ENCODE results near the gene AQP7.
"Not testable (repeated sequence)": the region's sequence is repeated elsewhere in the genome, so short reads cannot be mapped to it uniquely, and the experiment has no call there.

AQP7 gene

DNA sequence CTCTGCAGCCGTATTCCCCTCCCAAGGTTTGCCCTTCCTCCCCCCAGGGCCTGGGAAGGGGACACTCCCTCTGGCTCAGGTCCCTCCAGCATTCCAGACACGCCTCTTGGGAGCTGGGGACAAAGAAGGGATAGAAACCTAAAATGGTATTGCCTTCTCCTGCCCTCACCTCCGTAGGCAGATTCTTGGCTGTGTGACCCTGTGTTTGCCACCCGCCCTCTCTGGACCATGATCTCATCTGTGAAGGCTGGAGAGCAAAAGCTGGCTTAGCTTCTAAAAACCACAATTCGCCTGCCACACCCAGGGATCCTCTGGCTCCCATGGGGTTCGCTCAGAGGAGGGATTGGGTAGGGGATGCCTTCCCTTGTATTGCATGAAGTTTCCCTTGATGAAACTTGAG, 37.4 kb upstream of the AQP7 start:
- no peak overlapping the region for H3K4me3 Mint-ChIP-seq

DNA sequence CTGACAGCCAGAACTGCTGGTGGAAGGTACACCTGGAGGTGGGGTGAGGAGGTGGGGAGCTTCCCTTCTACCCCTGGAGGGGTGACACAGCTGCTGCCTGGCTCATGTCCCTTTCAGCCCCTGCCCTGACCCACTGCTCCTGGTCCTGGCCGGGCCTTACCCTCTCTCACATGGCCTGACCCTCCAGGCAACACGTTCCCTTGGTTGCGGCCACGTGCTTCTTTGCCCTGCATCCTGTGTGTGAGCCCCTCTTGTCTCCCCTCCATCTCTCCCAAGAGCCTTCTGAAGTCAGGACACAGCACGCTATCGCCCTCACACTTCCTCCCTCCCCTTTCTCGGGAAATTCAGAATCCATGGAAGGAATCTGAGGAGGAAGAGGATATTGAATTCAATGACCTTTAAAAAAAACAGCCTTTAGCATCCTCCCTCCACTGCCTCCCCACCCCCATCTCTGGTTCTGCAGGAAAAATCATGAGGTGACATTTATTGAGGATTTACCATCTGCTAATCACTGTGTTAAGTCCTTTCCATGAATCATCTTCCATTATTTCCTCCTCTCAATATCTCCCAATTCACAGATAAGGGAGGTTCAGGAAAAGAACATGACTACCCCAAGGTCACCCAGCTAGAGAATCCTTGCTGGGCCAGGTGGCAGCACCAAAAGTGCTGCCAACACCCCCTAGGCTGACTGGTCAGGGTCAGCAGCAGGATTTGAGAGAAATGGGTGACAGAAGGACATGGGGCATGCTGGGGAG, 36.7 kb upstream of the AQP7 start:
- DNase-seq (ENCODE audit: low spot score): no peak
- no peak overlapping the region for H3K27ac Mint-ChIP-seq
- no peak overlapping the region for H3K4me3 Mint-ChIP-seq
- H3K27me3 Mint-ChIP-seq (ENCODE audit: low read depth): no peaks in the 10 kb centered on the region
- H3K9me3 Mint-ChIP-seq: no peaks in the 10 kb centered on the region
- H3K4me1 Mint-ChIP-seq (ENCODE audit: low read depth): peaks cover 21% of the 10 kb centered on the region
- peaks cover 21% of the 10 kb centered on the region for H3K36me3 Mint-ChIP-seq (ENCODE audit: low read depth)

More for the DNA sequence above, 37.4 kb upstream of the AQP7 start:
- Mint-ChIP-seq H3K4me1 (ENCODE audit: low read depth) (peaks cover 22% of the 10 kb centered on the region), H3K27me3 (ENCODE audit: low read depth) (no peaks in the 10 kb centered on the region), H3K9me3 (no peaks in the 10 kb centered on the region), H3K36me3 (ENCODE audit: low read depth) (peaks cover 23% of the 10 kb centered on the region), H3K27ac (no peak overlapping the region)
- no peak for DNase-seq (ENCODE audit: low spot score)

DNA sequence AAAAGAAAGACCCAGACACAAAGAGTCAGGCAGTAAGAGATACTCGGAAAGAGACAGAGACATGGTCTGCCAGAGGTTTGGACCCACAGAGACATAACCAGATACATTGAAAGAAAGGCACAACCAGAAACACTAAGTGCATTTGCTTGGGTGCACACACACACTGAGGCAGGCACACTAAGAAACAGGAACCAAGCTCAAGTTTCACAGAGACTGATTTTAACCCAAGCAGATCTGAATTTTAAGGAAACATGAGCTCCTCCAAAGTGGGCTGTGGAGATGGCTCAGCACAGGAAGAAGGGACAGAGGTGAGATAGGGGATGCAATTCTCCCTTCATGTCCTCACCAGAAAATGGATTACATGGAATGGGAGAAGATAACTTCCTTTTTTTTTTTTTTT, 35.5 kb upstream of the AQP7 start:
- DNase-seq (ENCODE audit: low spot score): no peak
- no peak overlapping the region for H3K4me3 Mint-ChIP-seq
- peaks cover 16% of the 10 kb centered on the region for H3K36me3 Mint-ChIP-seq (ENCODE audit: low read depth)
- no peaks in the 10 kb centered on the region for H3K9me3 Mint-ChIP-seq
- H3K4me1 Mint-ChIP-seq (ENCODE audit: low read depth): peaks cover 22% of the 10 kb centered on the region
- H3K27me3 Mint-ChIP-seq (ENCODE audit: low read depth): no peaks in the 10 kb centered on the region
- peak overlapping the region; percentile 11 for H3K27ac Mint-ChIP-seq

DNA sequence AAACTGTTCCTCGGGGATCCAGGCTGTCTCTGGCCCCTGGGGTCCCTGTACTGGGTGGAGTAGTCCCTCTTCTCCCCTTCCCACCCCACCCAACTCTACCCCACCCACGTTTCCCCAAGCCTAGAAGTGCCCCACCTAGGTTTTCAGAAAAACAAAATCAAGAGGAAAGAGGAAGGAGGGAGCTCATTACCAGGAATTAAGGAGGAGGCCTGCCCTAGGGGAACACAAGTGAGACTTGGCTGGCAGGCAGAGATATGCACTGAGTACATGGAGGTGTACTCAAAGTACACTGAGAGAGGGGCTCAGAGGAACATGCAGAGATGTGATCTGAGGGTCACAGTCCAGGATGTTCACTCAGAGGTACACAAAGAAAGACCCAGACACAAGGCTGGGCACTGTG, 34.8 kb upstream of the AQP7 start:
- Mint-ChIP-seq H3K27me3 (ENCODE audit: low read depth) (no peaks in the 10 kb centered on the region), H3K4me1 (ENCODE audit: low read depth) (peaks cover 22% of the 10 kb centered on the region), H3K9me3 (no peaks in the 10 kb centered on the region), H3K4me3 (peak overlapping the region; percentile 22), H3K27ac (no peak overlapping the region), H3K36me3 (ENCODE audit: low read depth) (peaks cover 14% of the 10 kb centered on the region)
- DNase-seq (ENCODE audit: low spot score): no peak

DNA sequence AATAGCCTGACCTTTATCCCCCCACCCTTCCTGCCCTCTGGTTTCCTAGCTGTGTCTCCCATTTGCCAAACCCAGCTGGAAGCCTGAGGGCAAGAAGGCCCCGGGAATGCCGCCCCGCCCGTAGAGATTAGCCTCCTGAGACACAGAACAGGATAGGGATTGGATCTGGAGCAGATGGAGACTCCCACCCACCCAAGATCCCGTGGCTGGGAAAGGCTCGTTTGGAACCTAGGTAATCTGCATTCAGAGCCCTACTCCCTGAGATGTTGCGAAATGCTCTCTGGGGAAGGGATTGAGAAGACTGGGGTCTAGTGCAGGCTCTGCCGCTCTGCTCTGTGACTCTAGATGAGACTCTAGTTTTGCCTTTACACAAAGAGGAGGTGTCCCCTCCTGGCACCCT, 34.1 kb upstream of the AQP7 start:
- Mint-ChIP-seq H3K4me3 (no peak overlapping the region), H3K9me3 (no peaks in the 10 kb centered on the region), H3K27me3 (ENCODE audit: low read depth) (no peaks in the 10 kb centered on the region), H3K36me3 (ENCODE audit: low read depth) (peaks cover 9% of the 10 kb centered on the region), H3K4me1 (ENCODE audit: low read depth) (peaks cover 23% of the 10 kb centered on the region), H3K27ac (no peak overlapping the region)
- DNase-seq (ENCODE audit: low spot score): no peak

DNA sequence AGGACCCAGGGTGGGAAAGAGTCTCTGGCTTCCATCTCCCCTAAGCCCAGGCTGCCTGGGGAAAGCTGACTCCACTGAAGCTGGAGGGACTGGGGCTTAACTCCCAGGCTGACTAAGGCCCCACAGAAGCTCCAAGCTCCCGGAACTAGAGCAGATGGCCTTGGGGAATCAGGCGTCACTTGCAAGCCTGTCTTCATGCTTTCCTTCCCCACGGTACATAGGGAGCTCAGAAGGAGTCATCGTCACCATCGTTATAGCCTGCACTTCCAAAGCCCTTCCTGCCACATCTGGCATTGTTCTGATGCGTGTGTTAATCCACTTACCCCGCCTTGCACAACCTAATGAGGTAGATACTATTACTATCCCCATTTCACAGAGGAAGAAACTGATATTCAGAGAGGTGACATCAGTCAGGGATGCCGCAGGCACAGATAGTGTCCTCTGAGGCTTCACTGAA, 33.5 kb upstream of the AQP7 start:
- H3K27ac Mint-ChIP-seq: no peak overlapping the region
- H3K9me3 Mint-ChIP-seq: no peaks in the 10 kb centered on the region
- H3K4me3 Mint-ChIP-seq: no peak overlapping the region
- H3K27me3 Mint-ChIP-seq (ENCODE audit: low read depth): no peaks in the 10 kb centered on the region
- DNase-seq (ENCODE audit: low spot score): no peak
- peaks cover 6% of the 10 kb centered on the region for H3K36me3 Mint-ChIP-seq (ENCODE audit: low read depth)
- peaks cover 21% of the 10 kb centered on the region for H3K4me1 Mint-ChIP-seq (ENCODE audit: low read depth)

DNA sequence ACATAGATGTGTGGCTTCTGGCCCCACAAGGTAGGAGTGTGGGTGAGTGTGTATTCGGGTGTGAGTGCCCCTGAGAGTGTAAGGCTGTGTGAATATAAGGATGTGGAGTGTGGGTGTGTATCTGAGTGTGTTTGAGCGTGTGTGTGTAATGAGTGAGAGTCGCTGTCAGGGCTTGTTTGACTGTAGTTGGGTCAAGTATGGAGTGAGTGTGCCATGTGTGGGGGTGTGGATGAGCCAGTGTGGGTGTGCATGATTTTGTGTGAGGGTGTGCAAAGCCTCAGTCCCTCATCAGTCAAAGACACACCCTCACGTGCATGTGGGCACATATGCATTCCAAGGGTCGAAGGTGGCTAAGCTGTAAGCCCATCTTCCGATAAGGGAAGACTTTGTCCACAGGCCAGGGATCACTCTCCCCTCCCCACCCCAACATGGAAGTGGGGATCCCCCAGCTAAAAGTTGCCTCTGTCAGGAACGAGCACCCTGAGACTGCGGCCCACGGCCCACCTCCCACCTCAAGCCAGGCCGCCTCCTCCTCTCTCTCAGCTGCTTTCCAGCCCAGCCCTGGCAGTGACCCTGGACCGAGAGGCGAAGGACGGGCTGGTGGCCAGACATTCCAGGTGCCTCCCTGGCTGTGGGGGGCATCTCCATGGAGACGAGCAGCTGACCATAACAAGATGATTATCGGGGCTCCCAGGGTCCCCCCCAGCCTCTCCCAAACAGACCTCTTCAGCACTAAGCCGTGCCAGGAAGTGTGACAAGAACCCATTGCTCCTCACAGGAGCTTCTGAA, 32.1 kb upstream of the AQP7 start:
- H3K4me3 Mint-ChIP-seq: no peak overlapping the region
- no peaks in the 10 kb centered on the region for H3K9me3 Mint-ChIP-seq
- DNase-seq (ENCODE audit: low spot score): no peak
- H3K36me3 Mint-ChIP-seq (ENCODE audit: low read depth): no peaks in the 10 kb centered on the region
- H3K27ac Mint-ChIP-seq: peak overlapping the region; percentile 6
- H3K27me3 Mint-ChIP-seq (ENCODE audit: low read depth): no peaks in the 10 kb centered on the region
- H3K4me1 Mint-ChIP-seq (ENCODE audit: low read depth): peaks cover 18% of the 10 kb centered on the region

DNA sequence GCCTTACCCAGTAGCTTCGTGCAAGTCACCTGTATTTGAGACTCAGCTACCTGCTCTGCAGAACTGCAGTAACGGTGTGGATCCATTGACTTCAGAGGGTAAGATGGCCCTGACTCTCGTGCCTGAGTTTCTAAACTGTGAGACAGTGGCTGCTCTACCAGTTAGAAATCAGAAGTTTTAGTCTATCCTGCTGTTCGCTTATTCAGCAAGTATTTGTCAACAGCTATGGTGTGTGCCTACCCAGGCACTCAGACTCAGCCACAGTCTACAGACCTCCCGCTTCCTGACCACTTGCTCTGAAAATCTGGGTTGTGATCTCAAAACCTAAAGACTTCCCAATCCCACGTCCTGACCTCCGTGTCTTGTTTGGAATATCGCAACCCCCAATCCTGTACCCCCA, 31.5 kb upstream of the AQP7 start:
- Mint-ChIP-seq H3K4me3 (no peak overlapping the region), H3K4me1 (ENCODE audit: low read depth) (peaks cover 18% of the 10 kb centered on the region), H3K27me3 (ENCODE audit: low read depth) (no peaks in the 10 kb centered on the region), H3K9me3 (no peaks in the 10 kb centered on the region), H3K27ac (no peak overlapping the region), H3K36me3 (ENCODE audit: low read depth) (no peaks in the 10 kb centered on the region)
- DNase-seq (ENCODE audit: low spot score): no peak

DNA sequence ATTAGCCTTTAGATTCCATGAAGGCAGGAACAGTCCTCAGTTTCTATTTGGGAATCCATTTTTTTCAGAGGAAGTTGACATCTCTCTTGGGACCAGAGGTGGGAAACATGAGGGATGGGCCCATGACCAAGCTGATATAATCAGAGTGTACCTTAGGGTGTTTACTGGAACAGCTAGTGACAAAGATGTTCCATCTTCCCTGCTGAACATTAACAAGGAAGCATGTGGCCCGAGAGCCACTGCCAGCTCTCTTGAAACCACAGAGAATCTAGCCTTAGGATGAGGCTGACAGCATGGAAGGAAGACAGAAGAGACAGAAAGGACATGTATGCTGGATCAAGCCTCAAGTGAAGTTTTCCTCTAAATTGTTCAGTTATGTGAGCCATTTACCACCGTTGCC, 29.1 kb upstream of the AQP7 start:
- Mint-ChIP-seq H3K27ac (peak overlapping the region; percentile 56), H3K36me3 (ENCODE audit: low read depth) (no peaks in the 10 kb centered on the region), H3K9me3 (no peaks in the 10 kb centered on the region), H3K4me3 (no peak overlapping the region), H3K27me3 (ENCODE audit: low read depth) (no peaks in the 10 kb centered on the region), H3K4me1 (ENCODE audit: low read depth) (peaks cover 8% of the 10 kb centered on the region)
- DNase-seq (ENCODE audit: low spot score): no peak

DNA sequence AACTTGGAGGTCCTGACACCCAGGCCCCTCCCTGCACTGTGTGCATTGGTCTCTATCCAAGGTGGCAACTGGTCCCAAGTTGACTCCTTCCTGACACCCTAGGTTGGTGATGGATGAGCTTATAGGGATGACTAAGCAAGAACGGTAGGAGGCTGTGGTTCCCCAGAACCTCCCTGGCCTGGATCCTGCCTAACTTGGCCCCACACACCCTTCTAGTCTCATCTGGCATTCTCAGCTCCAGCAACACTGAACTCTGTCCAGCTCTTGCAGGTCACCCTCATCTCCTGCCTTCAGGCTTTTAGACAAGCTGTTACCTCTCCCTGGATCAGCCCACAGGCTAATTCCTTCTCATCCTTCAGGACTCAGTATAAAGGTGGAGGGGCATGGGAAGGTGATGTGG, 28.6 kb upstream of the AQP7 start:
- peaks cover 6% of the 10 kb centered on the region for H3K4me1 Mint-ChIP-seq (ENCODE audit: low read depth)

DNA sequence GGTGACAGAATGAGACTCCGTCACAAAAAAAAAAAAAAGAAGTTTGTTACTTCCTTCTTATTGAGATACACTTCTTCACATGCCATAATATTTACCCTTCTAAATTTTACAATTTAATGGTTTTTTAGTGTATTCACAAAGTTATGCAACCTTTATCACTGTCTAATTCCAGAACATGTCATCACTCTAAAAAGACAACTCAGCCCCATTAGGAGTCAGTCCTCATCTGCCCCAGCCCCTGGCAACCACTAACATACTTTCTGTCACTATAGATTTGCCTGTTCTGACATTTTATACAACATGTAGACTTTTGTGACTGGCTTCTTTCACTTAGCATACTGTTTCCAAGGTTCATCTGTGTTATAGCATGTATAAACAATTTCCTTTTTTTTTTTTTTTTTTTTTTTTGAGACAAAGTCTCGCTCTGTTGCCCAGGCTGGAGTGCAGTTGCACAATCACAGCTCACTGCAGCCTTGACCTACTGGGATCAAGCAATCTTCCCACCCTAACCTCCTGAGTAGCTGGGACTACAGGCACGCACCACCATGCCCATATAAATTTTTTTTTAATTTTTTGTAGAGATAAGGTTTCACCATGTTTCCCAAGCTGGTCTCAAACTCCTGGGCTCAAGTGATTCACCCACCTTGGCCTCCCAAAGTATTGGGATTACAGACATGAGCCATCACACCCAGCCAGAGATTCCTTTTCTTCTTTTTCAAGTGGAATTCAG, 27.1 kb upstream of the AQP7 start:
- DNase-seq (ENCODE audit: low spot score): no peak
- no peaks in the 10 kb centered on the region for H3K9me3 Mint-ChIP-seq
- no peak overlapping the region for H3K4me3 Mint-ChIP-seq
- no peak overlapping the region for H3K27ac Mint-ChIP-seq
- peaks cover 5% of the 10 kb centered on the region for H3K4me1 Mint-ChIP-seq (ENCODE audit: low read depth)
- no peaks in the 10 kb centered on the region for H3K36me3 Mint-ChIP-seq (ENCODE audit: low read depth)
- no peaks in the 10 kb centered on the region for H3K27me3 Mint-ChIP-seq (ENCODE audit: low read depth)

More for the DNA sequence above, 28.6 kb upstream of the AQP7 start:
- no peaks in the 10 kb centered on the region for H3K9me3 Mint-ChIP-seq
- no peak overlapping the region for H3K27ac Mint-ChIP-seq
- H3K27me3 Mint-ChIP-seq (ENCODE audit: low read depth): no peaks in the 10 kb centered on the region
- no peak for DNase-seq (ENCODE audit: low spot score)
- H3K4me3 Mint-ChIP-seq: no peak overlapping the region
- H3K36me3 Mint-ChIP-seq (ENCODE audit: low read depth): no peaks in the 10 kb centered on the region

DNA sequence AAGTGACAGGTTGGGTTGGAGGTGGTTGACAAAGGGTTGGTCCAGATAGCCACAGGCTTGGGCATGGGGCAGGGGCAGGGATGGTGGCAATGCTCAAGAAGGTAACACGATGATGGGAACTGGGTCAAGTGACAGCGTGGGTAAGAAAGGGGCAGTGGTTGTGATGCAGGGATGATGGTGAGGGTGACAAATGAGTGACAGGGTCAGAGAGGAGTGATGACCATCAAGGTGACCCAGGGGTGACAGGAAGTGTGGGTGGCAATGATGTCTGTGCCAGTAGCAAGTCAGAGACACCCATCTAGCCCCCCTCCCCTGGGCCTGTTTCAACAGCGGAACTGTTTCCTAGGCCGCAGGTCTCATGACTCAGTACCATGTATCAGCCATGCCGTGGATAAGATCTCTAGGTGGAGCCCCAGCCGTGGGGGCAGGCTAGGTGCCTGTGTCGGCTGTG, 24.5 kb upstream of the AQP7 start:
- Mint-ChIP-seq H3K27me3 (ENCODE audit: low read depth) (no peaks in the 10 kb centered on the region), H3K9me3 (no peaks in the 10 kb centered on the region), H3K27ac (no peak overlapping the region), H3K4me1 (ENCODE audit: low read depth) (peaks cover 2% of the 10 kb centered on the region), H3K36me3 (ENCODE audit: low read depth) (no peaks in the 10 kb centered on the region), H3K4me3 (no peak overlapping the region)
- no peak for DNase-seq (ENCODE audit: low spot score)

DNA sequence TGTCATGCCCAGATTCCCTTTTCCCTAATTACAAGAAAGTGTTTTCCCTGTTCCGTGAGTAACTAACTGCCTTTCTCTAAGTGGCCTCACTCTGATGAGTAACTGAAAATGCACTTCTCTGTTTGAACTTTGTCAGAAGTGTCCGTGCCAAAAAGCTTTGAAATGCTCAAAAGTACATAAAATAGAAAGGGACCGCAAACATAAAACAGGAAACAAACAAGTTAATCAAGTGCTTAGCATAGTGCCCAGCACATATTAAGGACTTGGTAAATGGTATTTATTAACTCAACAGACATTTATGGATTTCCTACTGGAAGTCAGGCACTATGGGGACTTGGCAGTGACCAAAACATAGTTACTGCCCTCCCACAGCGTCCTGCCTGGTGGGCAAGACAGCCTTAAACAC, 22.8 kb upstream of the AQP7 start:
- no peak for DNase-seq (ENCODE audit: low spot score)
- Mint-ChIP-seq H3K4me1 (ENCODE audit: low read depth) (no peaks in the 10 kb centered on the region), H3K27me3 (ENCODE audit: low read depth) (peaks cover 2% of the 10 kb centered on the region), H3K4me3 (no peak overlapping the region), H3K36me3 (ENCODE audit: low read depth) (no peaks in the 10 kb centered on the region), H3K27ac (no peak overlapping the region), H3K9me3 (no peaks in the 10 kb centered on the region)

DNA sequence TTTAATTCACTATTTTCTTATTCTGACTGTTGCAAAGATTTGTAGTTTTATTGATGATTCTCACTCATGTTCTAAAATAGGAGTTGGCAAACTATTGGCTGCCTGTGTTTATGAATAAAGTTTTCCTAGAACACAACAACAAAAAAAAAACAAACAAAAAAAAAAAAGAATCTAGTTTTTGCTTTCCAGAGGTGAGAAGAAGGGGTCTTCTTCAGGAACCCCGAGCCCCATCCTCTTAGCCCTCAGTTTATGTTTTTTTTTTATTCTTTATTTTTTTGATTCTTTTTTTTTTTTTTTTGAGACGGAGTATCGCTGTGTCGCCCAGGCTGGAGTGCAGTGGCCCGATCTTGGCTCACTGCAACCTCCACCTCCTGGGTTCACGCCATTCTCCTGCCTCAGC, 22.1 kb upstream of the AQP7 start:
- H3K27ac Mint-ChIP-seq; H3K36me3 Mint-ChIP-seq (ENCODE audit: low read depth); H3K27me3 Mint-ChIP-seq (ENCODE audit: low read depth): not testable (repeated sequence)

More for the DNA sequence above, 22.1 kb upstream of the AQP7 start:
- not testable (repeated sequence) for H3K4me3 Mint-ChIP-seq; DNase-seq (ENCODE audit: low spot score); H3K9me3 Mint-ChIP-seq; H3K4me1 Mint-ChIP-seq (ENCODE audit: low read depth)

Data from T-helper 2 cell treated with Interferon-gamma antibody and Interleukin-4, amounts not matched to agents 5 μg/mL and 100 μg/mL, for 36 hours (primary cell).